ENCODE data around the gene NUMA1.

Gene NUMA1

GRCh38 chr11:72061739-72062396 lies 18.5 kb downstream of the NUMA1 start:
- no peak for DNase-seq (ENCODE audit: low read depth in 2 of 2)

- DNase-seq (ENCODE audit: low read depth in 2 of 2) = no peak
These were observed 21.8 kb downstream of the NUMA1 start for GRCh38 chr11:72058416-72059034.

- no peak for DNase-seq (ENCODE audit: low read depth in 2 of 2)
These were observed 31.4 kb downstream of the NUMA1 start for GRCh38 chr11:72048766-72049460.

- DNase-seq (ENCODE audit: low read depth in 2 of 2) = no peak
These were observed 34.5 kb downstream of the NUMA1 start for GRCh38 chr11:72045849-72046248.

GRCh38 chr11:72042064-72042745 lies 38.1 kb downstream of the NUMA1 start:
- no peak for DNase-seq (ENCODE audit: low read depth in 2 of 2)

- DNase-seq (ENCODE audit: low read depth in 2 of 2) = peak in 1 of 2 donors; percentile 8
These were observed 38.8 kb downstream of the NUMA1 start for GRCh38 chr11:72041364-72042063.

GRCh38 chr11:72040491-72041363 lies 39.6 kb downstream of the NUMA1 start:
- peak; percentile 51 to 64 for DNase-seq (ENCODE audit: low read depth in 2 of 2)

- DNase-seq (ENCODE audit: low read depth in 2 of 2) = no peak
These were observed 40.4 kb downstream of the NUMA1 start for GRCh38 chr11:72039856-72040401.

- no peak for DNase-seq (ENCODE audit: low read depth in 2 of 2)
These were observed 41.1 kb downstream of the NUMA1 start for GRCh38 chr11:72039031-72039855.

- DNase-seq (ENCODE audit: low read depth in 2 of 2) = no peak
These were observed 41.9 kb downstream of the NUMA1 start for GRCh38 chr11:72038491-72038890.

- DNase-seq (ENCODE audit: low read depth in 2 of 2) = no peak
These were observed 42.6 kb downstream of the NUMA1 start for GRCh38 chr11:72037554-72038311.

GRCh38 chr11:72036687-72037086 lies 43.7 kb downstream of the NUMA1 start:
- no peak for DNase-seq (ENCODE audit: low read depth in 2 of 2)

- DNase-seq (ENCODE audit: low read depth in 2 of 2) = no peak
These were observed 49.8 kb downstream of the NUMA1 start for GRCh38 chr11:72030472-72031045.

GRCh38 chr11:72026090-72026489 lies 54.3 kb downstream of the NUMA1 start:
- DNase-seq (ENCODE audit: low read depth in 2 of 2) = no peak

GRCh38 chr11:72024069-72024754 lies 56.1 kb downstream of the NUMA1 start:
- DNase-seq (ENCODE audit: low read depth in 2 of 2) = no peak

- DNase-seq (ENCODE audit: low read depth in 2 of 2) = no peak
These were observed 57.0 kb downstream of the NUMA1 start for GRCh38 chr11:72023335-72023734.

- no peak for DNase-seq (ENCODE audit: low read depth in 2 of 2)
These were observed 62.2 kb downstream of the NUMA1 start for GRCh38 chr11:72018171-72018570.

- no peak for DNase-seq (ENCODE audit: low read depth in 2 of 2)
These were observed 64.8 kb downstream of the NUMA1 start for GRCh38 chr11:72015511-72016061.
